H9 (cell line): ENCODE results near the gene FAM193A. TPM values are rescaled to one million over a fixed set of nuclear protein-coding genes. Genes with fewer than 3 reads are reported as not detected.

Source experiments
- DNase-seq: peaks from one replicate; pipeline ENCODE4 v3.0.0-alpha.2; 2017
- H2AFZ ChIP-seq: one replicate; pipeline ENCODE4 v1.6.1; 2013; ENCODE audit warnings: mild to moderate bottlenecking, low read length, control low read depth, moderate library complexity
- H2AK5ac ChIP-seq: 2 replicates; pipeline ENCODE4 v1.6.1; 2013; ENCODE audit warnings: low read length, control low read depth, mixed read lengths; ENCODE audit not compliant: insufficient read length
- H2BK120ac ChIP-seq: one replicate; pipeline ENCODE4 v1.6.1; 2013; ENCODE audit warnings: low read depth, mild to moderate bottlenecking, low read length, control low read depth, inconsistent platforms; ENCODE audit not compliant: poor library complexity, severe bottlenecking
- H2BK12ac ChIP-seq: 2 replicates; pipeline ENCODE4 v1.6.1; 2013; ENCODE audit warnings: low read length, control low read depth, mixed read lengths, low read depth; ENCODE audit not compliant: insufficient read length
- H2BK15ac ChIP-seq: 2 replicates; pipeline ENCODE4 v1.6.1; 2013; ENCODE audit warnings: low read depth, low read length, control low read depth
- H2BK20ac ChIP-seq: one replicate; pipeline ENCODE4 v1.6.1; 2013; ENCODE audit warnings: low read depth, mild to moderate bottlenecking, low read length, control low read depth, inconsistent platforms; ENCODE audit not compliant: poor library complexity, severe bottlenecking
- H2BK5ac ChIP-seq: 2 replicates; pipeline ENCODE4 v1.6.1; 2013; ENCODE audit warnings: low read length, control low read depth, mixed read lengths; ENCODE audit not compliant: insufficient read length
- H3K14ac ChIP-seq: 2 replicates; pipeline ENCODE4 v1.6.1; 2013; ENCODE audit warnings: low read length, control low read depth; ENCODE audit not compliant: insufficient read depth
- H3K18ac ChIP-seq: 2 replicates; pipeline ENCODE4 v1.6.1; 2013; ENCODE audit warnings: low read depth, mild to moderate bottlenecking, mixed read lengths, low read length, control low read depth; ENCODE audit not compliant: insufficient read length
- H3K23ac ChIP-seq: 2 replicates; pipeline ENCODE4 v1.6.1; 2013; ENCODE audit warnings: low read length, control low read depth, mixed read lengths, low read depth; ENCODE audit not compliant: insufficient read length
- H3K23me2 ChIP-seq: 2 replicates; pipeline ENCODE4 v1.6.1; 2013; ENCODE audit warnings: low read depth, mild to moderate bottlenecking, mixed read lengths, low read length, control low read depth; ENCODE audit not compliant: insufficient read length, poor library complexity, severe bottlenecking
- H3K27ac ChIP-seq: 2 replicates; pipeline ENCODE4 v1.5.1; 2013; ENCODE audit warnings: low read length, control low read depth, mixed read lengths, low read depth; ENCODE audit not compliant: insufficient read length
- H3K27me3 ChIP-seq: 2 replicates; pipeline ENCODE4 v1.6.1; 2013; ENCODE audit warnings: low read length, control low read depth, inconsistent platforms; ENCODE audit not compliant: insufficient read depth
- H3K4ac ChIP-seq: 2 replicates; pipeline ENCODE4 v1.6.1; 2013; ENCODE audit warnings: low read depth, mild to moderate bottlenecking, control low read depth, inconsistent platforms, low read length, moderate library complexity
- H3K4me1 ChIP-seq: 2 replicates; pipeline ENCODE4 v1.6.1; 2013; ENCODE audit warnings: low read length, control low read depth, inconsistent platforms; ENCODE audit not compliant: insufficient read depth
- H3K4me2 ChIP-seq: 2 replicates; pipeline ENCODE4 v1.6.1; 2013; ENCODE audit warnings: low read length, control low read depth, mixed read lengths; ENCODE audit not compliant: insufficient read length, insufficient read depth
- H3K56ac ChIP-seq: 2 replicates; pipeline ENCODE4 v1.6.1; 2013; ENCODE audit warnings: low read depth, mild to moderate bottlenecking, mixed read lengths, low read length, control low read depth; ENCODE audit not compliant: insufficient read length
- H3K79me1 ChIP-seq: 2 replicates; pipeline ENCODE4 v1.6.1; 2013; ENCODE audit warnings: low read depth, mild to moderate bottlenecking, moderate library complexity, low read length, control low read depth, inconsistent platforms; ENCODE audit not compliant: insufficient read depth, poor library complexity, severe bottlenecking
- H3K79me2 ChIP-seq: 2 replicates; pipeline ENCODE4 v1.6.1; 2013; ENCODE audit warnings: low read length, control low read depth, inconsistent platforms; ENCODE audit not compliant: insufficient read depth
- H3K9ac ChIP-seq: 2 replicates; pipeline ENCODE4 v1.6.1; 2013; ENCODE audit warnings: low read length, control low read depth, mixed read lengths; ENCODE audit not compliant: insufficient read length; ENCODE audit errors: extremely low read depth
- H3K9me3 ChIP-seq: one replicate; pipeline ENCODE4 v1.6.1; 2013; ENCODE audit warnings: low read depth, low read length, inconsistent platforms; ENCODE audit not compliant: control insufficient read depth
- H3T11ph ChIP-seq: one replicate; pipeline ENCODE4 v1.6.1; 2013; ENCODE audit warnings: mild to moderate bottlenecking, low read length, control low read depth, inconsistent platforms
- H4K20me1 ChIP-seq: one replicate; pipeline ENCODE4 v1.6.1; 2013; ENCODE audit not compliant: control insufficient read depth, insufficient read length, insufficient read depth
- H4K5ac ChIP-seq: 2 replicates; pipeline ENCODE4 v1.6.1; 2013; ENCODE audit warnings: low read depth, mild to moderate bottlenecking, mixed read lengths, low read length, control low read depth; ENCODE audit not compliant: insufficient read length
- H4K8ac ChIP-seq: replicated peaks from 2 replicates; pipeline ENCODE4 v1.6.1; 2013; ENCODE audit warnings: low read length, control low read depth, mixed read lengths, low read depth; ENCODE audit not compliant: insufficient read length
- H4K91ac ChIP-seq: 2 replicates; pipeline ENCODE4 v1.6.1; 2013; ENCODE audit warnings: low read depth, mild to moderate bottlenecking, moderate library complexity, mixed read lengths, low read length, control low read depth; ENCODE audit not compliant: insufficient read length
- H3K27ac Mint-ChIP-seq, 3 experiments: 2 replicates in 2 of 3; 3 replicates in 1 of 3; pipeline ENCODE4 v1.8.0; 2020 to 2021; ENCODE audit warnings: mixed read lengths in 3 of 3, mild to moderate bottlenecking in 1 of 3, moderate library complexity in 1 of 3
- H3K27me3 Mint-ChIP-seq: 2 replicates; pipeline ENCODE4 v1.8.0; 2021; ENCODE audit warnings: low read depth, mild to moderate bottlenecking, moderate library complexity, mixed read lengths
- H3K36me3 Mint-ChIP-seq, 3 experiments: 2 replicates in 2 of 3; 3 replicates in 1 of 3; pipeline ENCODE4 v1.8.0; 2020 to 2021; ENCODE audit warnings: low read depth in 3 of 3, mixed read lengths in 3 of 3; ENCODE audit not compliant: insufficient read depth in 1 of 3
- H3K4me1 Mint-ChIP-seq, 2 experiments: 2 replicates each; pipeline ENCODE4 v1.8.0; 2020; ENCODE audit warnings: mixed read lengths in 2 of 2
- H3K4me3 Mint-ChIP-seq, 2 experiments: 2 replicates in 1 of 2; 3 replicates in 1 of 2; pipeline ENCODE4 v1.8.0; 2020 to 2021; ENCODE audit warnings: mild to moderate bottlenecking in 2 of 2, mixed read lengths in 2 of 2, moderate library complexity in 1 of 2
- H3K9me3 Mint-ChIP-seq, 2 experiments: 2 replicates in 1 of 2; 3 replicates in 1 of 2; pipeline ENCODE4 v1.8.0; 2020; ENCODE audit warnings: mild to moderate bottlenecking in 2 of 2, mixed read lengths in 2 of 2, moderate library complexity in 1 of 2
- CTCF ChIP-seq: fragments of 200-600 bp; sonication (generic); conservative IDR thresholded peaks from 3 replicates; pipeline ENCODE4 v1.8.0; 2021; ENCODE audit warnings: antibody characterized with exemption, mild to moderate bottlenecking
- WGBS: extraction: QIAGEN DNeasy Blood & Tissue Kit; methylation state at CpG from one replicate; pipeline ENCODE4 v1.1.7; 2013; ENCODE audit warnings: missing lambda C conversion rate, low lambda C conversion rate, mixed read lengths; ENCODE audit not compliant: insufficient read length; ENCODE audit errors: extremely low coverage; 5-methylcytosine and 5-hydroxymethylcytosine counted together
- total RNA-seq: library from RNA; stranded (reverse); gene quantifications from 2 replicates; pipeline ENCODE4 v1.2.1, GENCODE V29; 2021

Gene FAM193A
- total RNA-seq, 1 experiment from 2014 or later, result 36.9 TPM

- H3K27ac Mint-ChIP-seq, result peak overlapping the region in 1 of 3 experiments; percentile 44; a peak in 1 of 7 replicates
- no peak for DNase-seq
These were observed 206.5 kb downstream of the FAM193A start for GRCh38 chr4:2742823-2743517.

More at GRCh38 chr4:2742823-2743517, 206.5 kb downstream of the FAM193A start:
- TF ChIP-seq CTCF, result no peak
- Histone ChIP-seq H3K23me2 (no peaks in the 10 kb centered on the region), H2AK5ac (no peak overlapping the region), H4K20me1 (no peaks in the 10 kb centered on the region), H4K5ac (no peak overlapping the region), H4K8ac (no peak overlapping the region), H3K9me3 (no peaks in the 10 kb centered on the region), H3K79me2 (no peaks in the 10 kb centered on the region), H2BK20ac (no peak overlapping the region), H3K18ac (no peak overlapping the region), H3K79me1 (no peaks in the 10 kb centered on the region), H2BK5ac (no peak overlapping the region), H2BK15ac (no peak overlapping the region), H3K27ac (no peak overlapping the region), H3K9ac (no peak overlapping the region), H2BK120ac (no peak overlapping the region), H3T11ph (no peak overlapping the region), H3K27me3 (no peaks in the 10 kb centered on the region), H2BK12ac (no peak overlapping the region), H3K4me1 (no peaks in the 10 kb centered on the region), H3K56ac (no peak overlapping the region), H4K91ac (no peak overlapping the region), H3K4ac (no peak overlapping the region), H3K4me2 (no peak overlapping the region), H3K23ac (no peak overlapping the region), H2AFZ (no peak overlapping the region), H3K14ac (no peak overlapping the region)
- peaks cover 0 to 6% of the 10 kb centered on the region in 2 experiments; a peak in 2 of 5 replicates for H3K9me3 Mint-ChIP-seq
- H3K27me3 Mint-ChIP-seq, result peaks cover 6% of the 10 kb centered on the region; the same call in 1 of the 2 replicates
- WGBS, result no CpG with 5 or more reads among the region's 6 CpGs
- no peaks in the 10 kb centered on the region for H3K4me1 Mint-ChIP-seq
- no peak overlapping the region for H3K4me3 Mint-ChIP-seq
- H3K36me3 Mint-ChIP-seq, result peaks cover 25 to 63% (median 51%) of the 10 kb centered on the region in 3 experiments; a peak in 6 of 7 replicates
